GM23248 (cell line): Measurements from ENCODE around the gene ADGRL2. TPM values are rescaled to one million over a fixed set of nuclear protein-coding genes. Genes with fewer than 3 reads are reported as not detected.

Experiments
- DNase-seq: peaks from one replicate; pipeline ENCODE4 v3.0.0-alpha.2; 2015
- H2AFZ ChIP-seq: fragments of 200-600 bp; sonication (generic); 2 replicates; pipeline ENCODE4 v1.6.1; 2016; ENCODE audit warnings: antibody characterized with exemption
- H3F3A ChIP-seq: fragments of 200-600 bp; sonication (generic); 2 replicates; pipeline ENCODE4 v1.6.1; 2016; ENCODE audit warnings: mild to moderate bottlenecking, antibody characterized with exemption, mixed run types; ENCODE audit not compliant: insufficient read depth
- H3K27ac ChIP-seq: fragments of 200-600 bp; sonication (generic); 2 replicates; pipeline ENCODE4 v1.5.1; 2016; ENCODE audit warnings: mild to moderate bottlenecking
- H3K27me3 ChIP-seq: fragments of 200-600 bp; sonication (generic); replicated peaks from 2 replicates; pipeline ENCODE4 v1.6.1; 2016; ENCODE audit warnings: mild to moderate bottlenecking; ENCODE audit not compliant: insufficient read depth
- H3K36me3 ChIP-seq: fragments of 200-600 bp; sonication (generic); 2 replicates; pipeline ENCODE4 v1.6.1; 2016; ENCODE audit warnings: low read depth, mild to moderate bottlenecking
- H3K4me1 ChIP-seq: fragments of 200-600 bp; sonication (generic); 2 replicates; pipeline ENCODE4 v1.6.1; 2016; ENCODE audit warnings: mild to moderate bottlenecking; ENCODE audit not compliant: insufficient read depth
- H3K4me2 ChIP-seq: fragments of 200-600 bp; sonication (generic); one replicate; pipeline ENCODE4 v1.6.1; 2016; ENCODE audit warnings: mild to moderate bottlenecking; ENCODE audit not compliant: unreplicated experiment
- H3K4me3 ChIP-seq: fragments of 200-600 bp; sonication (generic); 2 replicates; pipeline ENCODE4 v1.5.1; 2016; ENCODE audit warnings: mild to moderate bottlenecking
- H3K79me2 ChIP-seq: fragments of 200-600 bp; sonication (generic); 2 replicates; pipeline ENCODE4 v1.6.1; 2016; ENCODE audit warnings: mild to moderate bottlenecking; ENCODE audit not compliant: insufficient read depth
- H3K9ac ChIP-seq: fragments of 200-600 bp; sonication (generic); 2 replicates; pipeline ENCODE4 v1.6.1; 2016; ENCODE audit warnings: mild to moderate bottlenecking
- H3K9me2 ChIP-seq: fragments of 200-600 bp; sonication (generic); 2 replicates; pipeline ENCODE4 v1.6.1; 2016; ENCODE audit warnings: mixed run types, mild to moderate bottlenecking, moderate library complexity; ENCODE audit not compliant: insufficient read depth
- H3K9me3 ChIP-seq: fragments of 200-600 bp; sonication (generic); one replicate; pipeline ENCODE4 v1.6.1; 2017; ENCODE audit warnings: low read depth
- H4K20me1 ChIP-seq: fragments of 200-600 bp; sonication (generic); 2 replicates; pipeline ENCODE4 v1.6.0; 2016; ENCODE audit not compliant: insufficient read depth
- EZH2 ChIP-seq: fragments of 200-600 bp; sonication (generic); IDR thresholded peaks from 2 replicates; pipeline ENCODE4 v1.6.1; 2018; ENCODE audit warnings: antibody characterized with exemption, mild to moderate bottlenecking; ENCODE audit not compliant: insufficient read depth, poor library complexity, severe bottlenecking
- EZH2phosphoT487 ChIP-seq: fragments of 200-600 bp; sonication (generic); IDR thresholded peaks from 2 replicates; pipeline ENCODE4 v1.6.1; 2018; ENCODE audit warnings: antibody characterized with exemption, moderate library complexity, mild to moderate bottlenecking, low read depth; ENCODE audit not compliant: insufficient read depth
- WGBS, 2 experiments: methylation state at CpG; one replicate each; pipeline ENCODE4 v1.1.6; 2015 to 2017; ENCODE audit warnings: low lambda C conversion rate in 2 of 2, low coverage in 1 of 2; ENCODE audit errors: missing lambda C conversion rate in 2 of 2; 5-methylcytosine and 5-hydroxymethylcytosine counted together
- in situ Hi-C: fragments of 300-500 bp; cut with MboI; formaldehyde crosslinking; loops from 2 replicates; pipeline ENCODE4 v1.15.0; 2020
- polyA plus RNA-seq: library from polyadenylated mRNA; unstranded; fragments of >200 nt; fragmentation: Nextera tagmentation; extraction: Ambion mirVana; gene quantifications from 2 replicates; pipeline ENCODE4 v1.2.1, GENCODE V29; 2016
- total RNA-seq: library from RNA; depleted of rRNA; stranded (reverse); fragments of >200 nt; shearing (Covaris generic); gene quantifications from 2 replicates; pipeline ENCODE4 v1.2.3, GENCODE V29; 2014

Gene ADGRL2
- total and polyA plus RNA-seq, 2 experiments from 2014 or later = 12.3 to 41.6 TPM

GRCh38 chr1:81950037-81950436, 149.3 kb downstream of the ADGRL2 start:
- TF ChIP-seq EZH2phosphoT487 = no peak
- TF ChIP-seq EZH2 = no peak
- in situ Hi-C loops = no loop called here
- no peaks in the 10 kb centered on the region for H3K9me3 ChIP-seq
- H3K36me3 ChIP-seq = peaks cover 8% of the 10 kb centered on the region; the same call in 1 of the 2 replicates
- no peaks in the 10 kb centered on the region for H3K4me1 ChIP-seq
- no peaks in the 10 kb centered on the region for H3K79me2 ChIP-seq
- no peaks in the 10 kb centered on the region for H3K9me2 ChIP-seq
- no peaks in the 10 kb centered on the region for H3K27me3 ChIP-seq
- H3K27ac ChIP-seq = no peak overlapping the region
- no peak overlapping the region for H2AFZ ChIP-seq
- H3F3A ChIP-seq = no peaks in the 10 kb centered on the region
- no peak overlapping the region for H3K4me2 ChIP-seq
- no peak overlapping the region for H3K9ac ChIP-seq
- H4K20me1 ChIP-seq = no peaks in the 10 kb centered on the region
- no peak for DNase-seq
- no peak overlapping the region for H3K4me3 ChIP-seq

DNA sequence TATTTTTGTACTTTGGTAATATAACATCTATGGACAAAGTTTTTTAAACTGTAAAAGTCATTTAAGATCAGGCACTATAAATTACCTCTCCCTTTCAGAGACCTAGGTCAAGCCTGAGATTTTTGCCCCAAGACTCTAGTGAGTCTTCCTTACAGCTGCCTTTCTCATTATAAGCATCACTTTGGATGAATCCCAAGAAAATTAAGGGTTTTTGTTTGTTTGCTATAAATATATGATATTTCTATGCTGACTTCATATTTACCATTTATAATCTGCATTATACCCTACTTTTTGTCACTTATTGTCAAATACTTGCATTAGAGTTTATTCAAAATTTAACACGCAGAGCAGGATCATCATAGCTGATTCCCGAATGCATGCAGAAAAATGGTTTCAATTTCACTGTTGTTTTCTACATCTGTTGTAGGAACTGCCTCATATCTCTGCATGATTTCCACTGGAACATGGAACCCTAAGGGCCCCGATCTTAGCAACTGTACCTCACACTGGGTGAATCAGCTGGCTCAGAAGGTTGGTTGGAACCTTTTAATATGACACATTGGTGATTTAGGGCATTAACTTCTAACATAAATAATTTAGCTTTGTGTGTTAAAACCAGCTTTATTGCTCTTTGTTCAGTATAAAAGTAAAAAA, 150.0 kb downstream of the ADGRL2 start:
- no peaks in the 10 kb centered on the region for H3K9me2 ChIP-seq
- no peaks in the 10 kb centered on the region for H3K27me3 ChIP-seq
- TF ChIP-seq EZH2 (no peak), EZH2phosphoT487 (no peak)
- DNase-seq = no peak
- H3K4me3 ChIP-seq = no peak overlapping the region
- 87% methylated on average over 3 of the region's 3 CpGs for WGBS, 2 experiments
- H2AFZ ChIP-seq = no peak overlapping the region
- H3K9ac ChIP-seq = no peak overlapping the region
- H4K20me1 ChIP-seq = no peaks in the 10 kb centered on the region
- H3K27ac ChIP-seq = no peak overlapping the region
- no peaks in the 10 kb centered on the region for H3K79me2 ChIP-seq
- no peaks in the 10 kb centered on the region for H3F3A ChIP-seq
- in situ Hi-C loops = no loop called here
- H3K9me3 ChIP-seq = no peaks in the 10 kb centered on the region
- no peaks in the 10 kb centered on the region for H3K4me1 ChIP-seq
- H3K4me2 ChIP-seq = no peak overlapping the region
- H3K36me3 ChIP-seq = peaks cover 8% of the 10 kb centered on the region; the same call in 1 of the 2 replicates

- Histone ChIP-seq H3K36me3 (0 out of 2 replicates have a peak, but pooled peaks cover 8% of the 10 kb centered on the region), H3K4me3 (no peak overlapping the region), H3K4me2 (no peak overlapping the region), H3K9me2 (no peaks in the 10 kb centered on the region), H3K4me1 (no peaks in the 10 kb centered on the region), H3K9ac (no peak overlapping the region), H3F3A (no peaks in the 10 kb centered on the region), H3K79me2 (no peaks in the 10 kb centered on the region), H3K27me3 (no peaks in the 10 kb centered on the region), H2AFZ (no peak overlapping the region), H3K9me3 (no peaks in the 10 kb centered on the region), H4K20me1 (no peaks in the 10 kb centered on the region), H3K27ac (no peak overlapping the region)
- in situ Hi-C loops = no loop called here
- no peak for DNase-seq
- 82 to 84% methylated on average over 8 of the region's 8 CpGs for WGBS, 2 experiments
- no peak for TF ChIP-seq EZH2phosphoT487
- TF ChIP-seq EZH2 = no peak
Measured at GRCh38 chr1:81954534-81955020, 153.8 kb downstream of the ADGRL2 start.

- Histone ChIP-seq H3K27me3 (no peaks in the 10 kb centered on the region), H3K36me3 (peaks cover 22% of the 10 kb centered on the region; the same call in 1 of the 2 replicates), H3K4me1 (no peaks in the 10 kb centered on the region), H3K4me2 (no peak overlapping the region), H3K4me3 (no peak overlapping the region), H3K79me2 (no peaks in the 10 kb centered on the region), H3K9me2 (no peaks in the 10 kb centered on the region), H4K20me1 (no peaks in the 10 kb centered on the region), H3F3A (no peaks in the 10 kb centered on the region), H2AFZ (no peak overlapping the region), H3K27ac (no peak overlapping the region), H3K9me3 (no peaks in the 10 kb centered on the region), H3K9ac (no peak overlapping the region)
- TF ChIP-seq EZH2phosphoT487 = no peak
- no peak for TF ChIP-seq EZH2
- WGBS, 2 experiments = 46 to 62% methylated on average over 3 of the region's 3 CpGs
- in situ Hi-C loops = no loop called here
- DNase-seq = no peak
Measured at GRCh38 chr1:81967951-81968350, 167.2 kb downstream of the ADGRL2 start.
